Parathyroid adenoma (tissue), 2 donors: ENCODE data around the gene TNFAIP3.

Source experiments
- H2AFZ ChIP-seq: fragments of 300-600 bp; sonication (generic); one replicate; pipeline ENCODE4 v1.7.0; 2017; ENCODE audit warnings: antibody characterized with exemption, mild to moderate bottlenecking
- H3K27ac ChIP-seq: fragments of 300-600 bp; sonication (generic); one replicate; pipeline ENCODE4 v1.7.0; 2017
- H3K27me3 ChIP-seq: fragments of 300-600 bp; sonication (generic); one replicate; pipeline ENCODE4 v1.7.0; 2017; ENCODE audit warnings: low read length; ENCODE audit not compliant: control insufficient read depth, insufficient read depth
- H3K36me3 ChIP-seq: fragments of 300-600 bp; sonication (generic); one replicate; pipeline ENCODE4 v1.7.0; 2017; ENCODE audit warnings: low read length; ENCODE audit not compliant: control insufficient read depth, insufficient read depth
- H3K4me1 ChIP-seq: fragments of 300-600 bp; sonication (generic); one replicate; pipeline ENCODE4 v1.7.0; 2017; ENCODE audit warnings: control low read depth
- H3K4me2 ChIP-seq: fragments of 300-600 bp; sonication (generic); one replicate; pipeline ENCODE4 v1.7.0; 2017; ENCODE audit warnings: low read length
- H3K4me3 ChIP-seq: fragments of 300-600 bp; sonication (generic); one replicate; pipeline ENCODE4 v1.7.0; 2017; ENCODE audit warnings: low read depth, low read length
- H3K79me2 ChIP-seq: fragments of 300-600 bp; sonication (generic); one replicate; pipeline ENCODE4 v1.7.0; 2017; ENCODE audit warnings: control low read depth
- H3K9ac ChIP-seq: fragments of 300-600 bp; sonication (generic); one replicate; pipeline ENCODE4 v1.7.0; 2017; ENCODE audit warnings: mild to moderate bottlenecking
- H3K9me3 ChIP-seq: fragments of 300-600 bp; sonication (generic); one replicate; pipeline ENCODE4 v1.7.0; 2017; ENCODE audit warnings: low read length; ENCODE audit not compliant: control insufficient read depth
- CTCF ChIP-seq: fragments of 300-600 bp; sonication (generic); IDR thresholded peaks from one replicate; pipeline ENCODE4 v1.7.0; 2017; ENCODE audit warnings: antibody characterized with exemption, mild to moderate bottlenecking
- donor health status: primary hyperparathyroidism.

The TNFAIP3 gene

DNA sequence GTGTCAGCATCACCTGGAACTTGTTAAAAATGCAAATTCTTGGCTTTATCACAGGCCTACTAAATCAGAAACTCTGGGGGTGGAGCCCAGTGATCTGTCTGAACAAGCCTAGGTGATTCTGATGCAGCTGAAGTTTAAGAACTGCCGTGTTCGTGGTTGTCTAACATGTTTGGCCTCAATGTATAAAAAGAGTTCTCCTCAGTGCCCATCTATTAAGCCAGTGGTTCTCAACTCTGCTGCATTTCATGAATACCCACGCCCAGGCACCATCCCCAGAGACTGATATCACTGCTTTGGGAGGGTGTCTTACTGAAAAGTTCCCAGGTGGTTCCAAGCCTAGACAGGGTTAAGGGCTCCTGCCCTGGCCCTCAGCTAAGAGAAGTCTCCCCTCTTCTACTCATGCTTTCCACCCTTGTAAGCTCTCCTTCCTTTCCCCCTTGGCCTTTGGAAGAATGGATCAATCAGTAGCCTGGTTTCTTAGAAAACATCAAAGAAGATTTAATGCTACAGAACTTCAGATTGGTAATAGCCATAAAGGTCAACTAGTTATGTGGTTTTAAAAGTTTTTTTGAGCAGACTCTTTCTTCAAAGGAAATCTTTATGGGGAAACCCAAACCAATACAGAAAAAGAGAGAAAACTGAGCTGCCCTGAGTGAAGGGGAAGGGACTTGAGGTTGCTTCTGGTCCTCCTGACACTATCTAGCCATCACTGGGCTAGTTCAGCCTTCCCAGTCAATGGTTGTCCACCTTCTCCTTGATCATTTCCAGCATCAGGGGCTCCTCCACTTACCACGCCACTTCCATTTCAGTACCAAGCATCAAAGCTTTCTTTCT lies 38.9 kb upstream of the TNFAIP3 start:
- no peak overlapping the region for H3K4me3 ChIP-seq
- H3K27me3 ChIP-seq: no peaks in the 10 kb centered on the region
- H3K36me3 ChIP-seq: no peaks in the 10 kb centered on the region
- no peak overlapping the region for H3K9ac ChIP-seq
- peaks cover 4% of the 10 kb centered on the region for H3K4me1 ChIP-seq
- H3K27ac ChIP-seq: no peak overlapping the region
- TF ChIP-seq CTCF: no peak
- no peaks in the 10 kb centered on the region for H3K79me2 ChIP-seq
- no peak overlapping the region for H3K4me2 ChIP-seq
- H3K9me3 ChIP-seq: no peaks in the 10 kb centered on the region
- no peak overlapping the region for H2AFZ ChIP-seq

DNA sequence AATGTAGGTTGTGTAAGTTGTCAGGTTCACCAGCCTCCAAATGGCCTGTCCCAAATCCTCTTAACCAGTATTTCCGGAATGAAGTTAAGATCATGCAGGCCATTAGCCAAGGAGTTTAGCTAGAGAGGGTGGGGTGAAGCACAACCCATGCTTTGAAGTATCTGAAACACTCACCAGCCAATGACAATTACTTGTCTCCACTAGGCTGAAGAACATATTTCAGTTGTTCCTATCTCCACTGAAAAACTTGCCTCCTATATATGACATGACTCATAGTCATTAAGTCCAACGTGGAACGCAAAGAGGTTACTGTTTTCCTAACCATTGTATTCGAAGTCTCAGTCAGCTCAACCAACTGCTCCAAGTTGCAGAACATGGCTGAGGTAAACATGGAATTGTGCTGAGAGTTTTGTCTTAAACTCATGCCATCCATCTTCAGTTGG lies 37.4 kb upstream of the TNFAIP3 start:
- no peak overlapping the region for H2AFZ ChIP-seq
- H3K4me2 ChIP-seq: no peak overlapping the region
- TF ChIP-seq CTCF: no peak
- no peaks in the 10 kb centered on the region for H3K9me3 ChIP-seq
- H3K27me3 ChIP-seq: no peaks in the 10 kb centered on the region
- H3K79me2 ChIP-seq: no peaks in the 10 kb centered on the region
- no peak overlapping the region for H3K27ac ChIP-seq
- no peak overlapping the region for H3K9ac ChIP-seq
- H3K4me3 ChIP-seq: no peak overlapping the region
- H3K36me3 ChIP-seq: no peaks in the 10 kb centered on the region
- H3K4me1 ChIP-seq: no peaks in the 10 kb centered on the region

DNA sequence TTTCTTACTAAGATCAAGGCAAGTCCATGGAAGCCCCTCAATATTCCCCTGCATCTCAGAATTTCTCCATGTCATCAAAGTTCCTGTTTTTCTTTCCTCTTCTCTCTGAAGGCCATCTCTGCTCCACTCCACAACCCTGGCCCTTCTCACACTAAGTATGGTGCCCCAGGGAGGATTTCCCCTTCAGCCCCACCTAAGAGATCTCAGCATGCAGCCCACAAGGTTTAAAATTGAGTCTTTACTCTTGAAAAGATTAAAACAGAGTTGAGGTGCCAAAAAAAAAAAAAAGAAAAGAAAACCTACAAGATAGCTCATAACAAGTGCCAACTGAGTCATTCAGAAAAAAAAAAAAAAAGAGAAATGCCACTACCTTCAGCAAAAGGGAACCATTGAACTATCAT lies 36.5 kb upstream of the TNFAIP3 start:
- H3K4me3 ChIP-seq: no peak overlapping the region
- no peak overlapping the region for H2AFZ ChIP-seq
- H3K27me3 ChIP-seq: no peaks in the 10 kb centered on the region
- H3K4me2 ChIP-seq: no peak overlapping the region
- no peaks in the 10 kb centered on the region for H3K9me3 ChIP-seq
- TF ChIP-seq CTCF: no peak
- no peaks in the 10 kb centered on the region for H3K36me3 ChIP-seq
- H3K27ac ChIP-seq: no peak overlapping the region
- no peak overlapping the region for H3K9ac ChIP-seq
- H3K4me1 ChIP-seq: no peaks in the 10 kb centered on the region
- H3K79me2 ChIP-seq: no peaks in the 10 kb centered on the region

GRCh38 chr6:137832110-137832509 lies 34.9 kb upstream of the TNFAIP3 start:
- no peak for TF ChIP-seq CTCF

GRCh38 chr6:137834508-137834907 lies 32.6 kb upstream of the TNFAIP3 start:
- H3K4me1 ChIP-seq: no peaks in the 10 kb centered on the region
- H2AFZ ChIP-seq: no peak overlapping the region
- H3K4me3 ChIP-seq: no peak overlapping the region
- no peak overlapping the region for H3K27ac ChIP-seq
- no peaks in the 10 kb centered on the region for H3K27me3 ChIP-seq
- no peak overlapping the region for H3K9ac ChIP-seq
- no peaks in the 10 kb centered on the region for H3K9me3 ChIP-seq
- H3K36me3 ChIP-seq: no peaks in the 10 kb centered on the region
- no peak for TF ChIP-seq CTCF
- H3K4me2 ChIP-seq: no peak overlapping the region
- H3K79me2 ChIP-seq: no peaks in the 10 kb centered on the region

More at GRCh38 chr6:137832110-137832509, 34.9 kb upstream of the TNFAIP3 start:
- H3K79me2 ChIP-seq: no peaks in the 10 kb centered on the region
- no peak overlapping the region for H2AFZ ChIP-seq
- no peak overlapping the region for H3K27ac ChIP-seq
- H3K4me1 ChIP-seq: no peaks in the 10 kb centered on the region
- H3K4me3 ChIP-seq: no peak overlapping the region
- no peaks in the 10 kb centered on the region for H3K27me3 ChIP-seq
- H3K9me3 ChIP-seq: no peaks in the 10 kb centered on the region
- no peaks in the 10 kb centered on the region for H3K36me3 ChIP-seq
- no peak overlapping the region for H3K4me2 ChIP-seq
- no peak overlapping the region for H3K9ac ChIP-seq
